Fibroblast of skin of abdomen (primary cell): ENCODE data around the gene PTPRU.

ENCODE experiments used
- DNase-seq: peaks from one replicate; pipeline ENCODE4 v3.0.0-alpha.2; 2013

The PTPRU gene

GRCh38 chr1:29245876-29246275, 9.6 kb downstream of the PTPRU start:
- DNase-seq = peak; percentile 66

DNA sequence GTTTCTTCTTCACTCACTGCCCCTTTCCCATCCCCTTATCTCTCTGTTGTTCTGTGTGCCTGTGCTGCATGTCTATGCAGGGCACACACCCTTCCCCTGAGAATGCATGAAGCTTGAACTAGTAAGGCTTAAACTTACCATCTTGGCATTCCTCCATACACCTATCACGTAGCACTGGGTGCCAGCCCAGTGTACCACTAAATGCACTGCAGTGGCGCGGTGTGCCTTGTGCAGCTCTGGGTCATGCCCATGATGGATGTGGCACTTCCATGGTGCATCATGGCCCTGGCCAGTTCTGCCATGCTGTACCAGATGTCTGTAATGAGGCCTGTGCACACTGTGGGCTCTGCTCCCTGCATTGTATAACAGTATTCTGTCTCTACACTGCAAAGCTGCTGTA, 10.7 kb downstream of the PTPRU start:
- DNase-seq = no peak

DNA sequence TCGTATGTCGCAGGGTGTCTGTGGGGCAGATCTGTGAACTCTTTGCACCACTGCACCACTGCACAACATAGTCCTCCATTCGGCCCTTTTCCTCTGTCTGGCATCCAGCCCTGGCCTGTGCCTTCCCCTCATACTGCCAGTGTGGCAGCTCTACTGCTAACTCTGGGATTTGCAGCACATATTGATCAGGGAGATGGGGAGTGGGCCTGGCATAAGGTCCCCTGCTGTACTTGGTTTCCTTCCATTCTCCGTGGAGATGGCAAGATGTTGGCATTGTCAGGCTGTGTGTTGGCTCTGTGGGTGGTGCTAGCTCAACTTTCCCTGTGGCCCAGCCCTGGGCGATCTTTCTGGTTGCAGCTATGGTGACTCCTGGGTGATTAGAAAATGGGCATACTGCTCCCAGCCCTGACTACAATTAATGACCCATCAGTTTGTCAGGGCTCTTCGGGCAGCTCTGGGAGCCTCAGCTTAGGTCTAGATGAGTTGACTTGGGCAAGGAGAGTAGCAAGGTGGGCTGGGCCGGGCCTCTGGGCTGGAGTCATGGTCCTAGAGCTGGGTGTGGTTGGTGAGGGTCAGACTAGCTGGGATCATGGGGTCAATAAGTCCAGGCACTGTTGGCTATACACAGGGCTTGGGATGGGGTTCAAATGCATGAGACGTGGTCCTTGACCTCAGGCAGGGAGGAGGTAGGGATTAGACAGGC, 11.4 kb downstream of the PTPRU start:
- DNase-seq = no peak

- no peak for DNase-seq
Measured at GRCh38 chr1:29248409-29248808, 12.1 kb downstream of the PTPRU start.

GRCh38 chr1:29249170-29249691, 12.9 kb downstream of the PTPRU start:
- DNase-seq = peak; percentile 77

DNA sequence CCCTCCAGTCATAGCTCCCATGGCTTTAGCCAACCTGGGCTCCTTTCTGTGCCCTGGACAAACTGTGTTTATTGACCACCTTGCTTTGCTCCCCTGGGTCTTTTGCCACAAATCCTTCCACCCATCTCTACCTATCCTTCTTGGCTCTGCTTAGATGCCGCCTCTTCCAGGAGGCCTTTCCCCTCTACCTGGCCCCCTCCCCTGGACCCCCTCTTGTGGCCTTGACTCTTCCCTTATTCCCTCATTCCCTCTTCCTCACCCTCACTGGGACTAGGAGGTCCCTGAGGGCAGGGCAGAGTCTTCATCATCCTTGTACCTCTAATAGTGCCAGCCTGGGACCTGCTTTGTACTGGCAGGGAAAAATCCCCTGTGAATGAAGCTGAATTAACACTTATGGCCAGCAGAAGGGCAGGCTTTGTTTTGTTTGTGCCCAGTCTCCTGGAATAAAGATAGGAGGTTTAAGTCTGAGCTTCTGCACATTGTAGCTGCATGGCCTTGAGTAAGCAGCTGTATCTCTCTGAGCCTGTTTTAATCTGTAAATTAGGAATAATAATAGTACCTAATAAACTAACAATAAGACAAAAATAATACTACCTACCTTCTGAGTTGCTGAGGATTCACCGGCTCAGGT, 13.7 kb downstream of the PTPRU start:
- DNase-seq = no peak

GRCh38 chr1:29251164-29252124, 15.1 kb downstream of the PTPRU start:
- DNase-seq = no peak

DNA sequence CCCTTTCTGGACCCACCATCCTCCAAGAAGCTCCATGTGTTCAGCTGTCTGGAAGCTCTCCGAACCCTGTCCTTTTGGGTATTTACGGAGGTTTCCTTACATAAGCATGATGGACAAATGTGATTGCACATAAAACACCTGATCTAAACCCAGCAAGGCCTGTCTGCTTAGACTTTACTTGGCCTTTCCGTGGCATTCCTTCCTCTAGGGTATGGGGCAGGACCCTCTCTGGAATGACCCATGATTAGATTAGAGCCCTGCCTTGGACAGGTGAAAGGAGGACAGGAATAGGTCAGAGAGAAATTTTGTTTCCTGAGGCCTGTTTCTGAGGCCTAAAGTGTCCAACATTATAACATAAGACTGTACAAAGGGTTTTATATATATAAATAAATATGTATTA, 16.9 kb downstream of the PTPRU start:
- no peak for DNase-seq

DNA sequence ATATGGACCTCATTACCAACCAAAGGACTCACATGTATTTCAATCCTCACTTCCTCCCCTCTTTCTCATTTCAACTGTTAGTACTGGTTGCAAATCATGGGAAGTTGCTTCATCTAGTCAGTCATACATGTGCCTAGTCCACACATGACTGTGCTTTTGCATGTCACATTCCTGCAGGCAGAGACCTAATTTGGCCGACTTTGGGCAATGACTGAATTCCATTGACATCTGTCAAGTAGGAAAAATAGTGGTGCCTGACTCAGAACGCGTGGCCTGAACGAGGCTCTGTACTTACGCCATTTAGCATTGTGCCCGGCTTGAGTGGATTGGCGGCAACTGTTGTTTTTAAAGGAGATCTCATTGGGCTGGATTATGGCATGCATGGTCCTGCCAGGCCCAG, 18.0 kb downstream of the PTPRU start:
- peak; percentile 76 for DNase-seq

DNA sequence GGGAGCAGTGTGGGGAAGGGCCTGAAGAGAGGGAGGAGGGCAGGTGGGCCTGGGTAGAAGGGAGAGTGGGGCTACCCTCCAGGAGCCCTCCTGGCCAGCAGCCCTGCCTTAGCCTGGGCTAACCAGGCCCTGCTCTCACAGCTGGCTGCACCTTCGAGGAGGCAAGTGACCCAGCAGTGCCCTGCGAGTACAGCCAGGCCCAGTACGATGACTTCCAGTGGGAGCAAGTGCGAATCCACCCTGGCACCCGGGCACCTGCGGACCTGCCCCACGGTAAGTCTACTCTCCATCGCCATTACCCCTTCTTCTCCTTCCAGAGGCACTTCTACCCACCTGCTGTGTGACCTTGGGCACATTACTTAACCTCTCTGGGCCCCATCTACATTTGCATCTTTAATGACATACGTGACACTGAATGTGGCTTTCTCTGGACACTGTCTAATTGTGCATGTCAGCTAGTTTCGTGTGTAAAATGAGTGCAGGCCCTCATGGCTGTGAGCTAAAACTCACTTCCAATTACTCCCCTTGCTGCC, 18.9 kb downstream of the PTPRU start:
- DNase-seq = no peak

DNA sequence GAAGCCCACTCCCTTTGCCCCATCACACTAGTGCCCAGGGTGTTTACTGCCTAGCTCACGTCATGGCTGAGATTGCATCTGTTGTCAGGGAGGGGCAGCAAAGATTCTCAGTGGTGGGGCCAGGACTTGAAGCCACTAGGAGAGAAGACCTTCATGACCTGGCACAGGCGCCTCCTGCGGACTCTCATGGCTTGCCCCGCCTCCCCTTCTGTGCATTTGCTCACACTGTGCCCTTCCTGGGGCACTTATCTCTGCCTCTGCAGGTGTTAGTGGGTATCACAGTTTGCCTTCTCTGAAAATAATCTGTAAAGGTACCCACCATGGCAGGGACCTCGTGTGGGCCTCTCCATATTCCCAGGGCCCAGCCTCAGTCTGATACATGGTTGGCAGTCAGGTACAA, 20.1 kb downstream of the PTPRU start:
- no peak for DNase-seq

GRCh38 chr1:29256979-29257804, 20.9 kb downstream of the PTPRU start:
- DNase-seq = peak; percentile 86

GRCh38 chr1:29258189-29258975, 22.1 kb downstream of the PTPRU start:
- DNase-seq = no peak

GRCh38 chr1:29258976-29259801, 22.9 kb downstream of the PTPRU start:
- no peak for DNase-seq

- peak; percentile 48 for DNase-seq
Measured at GRCh38 chr1:29259802-29260441, 23.6 kb downstream of the PTPRU start.

- DNase-seq = no peak
Measured at GRCh38 chr1:29260531-29260930, 24.2 kb downstream of the PTPRU start.

DNA sequence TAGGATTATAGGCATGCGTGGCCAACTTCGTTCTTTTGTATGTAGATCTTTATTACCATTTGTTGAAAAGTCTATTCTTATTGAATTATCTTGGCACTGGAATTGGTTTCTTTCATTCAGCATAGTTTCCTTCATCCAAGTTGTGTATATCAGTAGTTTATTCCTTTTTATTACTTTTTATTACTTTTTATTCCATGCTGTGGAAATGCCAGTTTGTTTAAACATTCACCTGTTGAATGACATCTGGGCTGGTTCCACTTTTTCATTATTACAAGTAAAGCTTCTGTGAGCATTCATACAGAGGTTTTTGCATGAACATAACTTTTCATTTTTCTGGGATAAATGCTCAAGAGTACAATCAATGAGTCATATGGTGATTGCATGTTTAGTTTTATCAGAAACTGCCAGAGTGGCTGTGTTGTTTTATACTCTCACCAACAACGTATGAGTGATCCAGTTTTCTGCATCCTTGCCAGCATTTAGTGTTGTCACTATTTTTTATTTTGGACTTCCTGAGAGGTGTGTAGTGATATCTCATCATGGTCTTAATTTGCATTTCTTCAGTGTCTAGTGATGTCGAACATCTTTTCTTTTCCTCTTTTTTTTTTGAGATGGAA, 28.6 kb downstream of the PTPRU start:
- peak; percentile 60 for DNase-seq

DNA sequence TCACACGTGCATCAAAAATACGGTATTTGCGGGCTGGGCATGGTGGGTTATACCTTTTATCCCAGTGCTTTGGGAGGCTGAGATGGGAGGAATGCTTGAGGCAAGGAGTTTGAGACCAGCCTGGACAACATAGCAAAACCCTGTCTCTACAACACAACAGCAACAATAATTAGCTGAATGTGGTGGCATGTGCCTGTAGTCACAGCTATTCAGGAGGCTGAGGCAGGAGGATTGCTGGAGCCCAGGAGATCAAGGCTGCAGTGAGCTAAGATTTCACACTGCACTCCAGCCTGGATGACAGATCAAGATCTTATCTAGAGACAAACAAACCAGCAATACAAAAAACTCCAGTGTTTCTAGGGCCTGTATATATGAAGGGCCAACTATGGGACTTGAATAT, 30.6 kb downstream of the PTPRU start:
- no peak for DNase-seq
